ENCODE measurements around the gene ELF5. TPM values are rescaled to one million over a fixed set of nuclear protein-coding genes. Genes with fewer than 3 reads are reported as not detected.

Gene ELF5
- total and polyA plus RNA-seq, 2 of the 8 experiments (the other 6 are each of a cell fraction or from before 2014, with no cell fraction given), result not detected

- H3K36me3 ChIP-seq (ENCODE audit: control insufficient read depth in 2 of 4, insufficient read depth in 4 of 4, low read length in 3 of 4), result no peaks in the 10 kb centered on the region
- no peak overlapping the region for H3K27ac ChIP-seq (ENCODE audit: low read depth, low read length)
- no peaks in the 10 kb centered on the region for H4K20me1 ChIP-seq (replicated peaks in 1 of 2; ENCODE audit: control insufficient read depth in 1 of 2, insufficient read depth in 2 of 2, low read length in 2 of 2)
- H2AK5ac ChIP-seq (ENCODE audit: low read depth, low read length), result no peak overlapping the region
- no peak overlapping the region for H2BK120ac ChIP-seq (replicated peaks; ENCODE audit: low read depth, low read length)
- no peak overlapping the region for H2AFZ ChIP-seq (ENCODE audit: low read length)
- H3K9ac ChIP-seq (replicated peaks in 1 of 4; ENCODE audit: extremely low read depth in 1 of 4, low read depth in 3 of 4, low read length in 3 of 4), result no peak overlapping the region
- no peaks in the 10 kb centered on the region for H3K27me3 ChIP-seq (replicated peaks in 1 of 4; ENCODE audit: control insufficient read depth in 3 of 4, extremely low read depth in 1 of 4, insufficient read depth in 3 of 4, low read length in 3 of 4)
- no peak overlapping the region for H2BK20ac ChIP-seq (ENCODE audit: low read length)
- TF ChIP-seq CHD2 (IDR thresholded peaks at IDR 0.05; ENCODE audit: low read length) (no peak), CBX8 (IDR thresholded peaks at IDR 0.05; ENCODE audit: borderline replicate concordance, low read depth, low read length) (no peak), SP2 (IDR thresholded peaks at IDR 0.05; ENCODE audit: low read length) (no peak), SRF (IDR thresholded peaks at IDR 0.05; ENCODE audit: low read depth, low read length) (no peak), TEAD4 (IDR thresholded peaks at IDR 0.05; ENCODE audit: low read depth, low read length) (no peak), RAD21 (IDR thresholded peaks at IDR 0.05 in 1 of 2, conservative IDR thresholded peaks at IDR 0.05 in 1 of 2; ENCODE audit: low read depth in 2 of 2, low read length in 2 of 2) (no peak), EP300 (IDR thresholded peaks at IDR 0.05; ENCODE audit: borderline replicate concordance in 1 of 2, low read depth in 2 of 2, low read length in 2 of 2) (no peak), ATF2 (IDR thresholded peaks at IDR 0.05; ENCODE audit: low read length) (no peak), ASH2L (IDR thresholded peaks at IDR 0.05; ENCODE audit: low read length) (no peak), BCL11A (IDR thresholded peaks at IDR 0.05; ENCODE audit: low read depth in 2 of 2, low read length in 2 of 2) (no peak), BRCA1 (IDR thresholded peaks at IDR 0.05; ENCODE audit: low read depth, low read length) (no peak), RFX5 (IDR thresholded peaks at IDR 0.05; ENCODE audit: borderline replicate concordance, low read depth, low read length) (no peak), POU5F1 (IDR thresholded peaks at IDR 0.05; ENCODE audit: low read depth, low read length) (no peak), EGR1 (IDR thresholded peaks at IDR 0.05; ENCODE audit: borderline replicate concordance, low read depth, low read length) (no peak)
- no peak overlapping the region for H4K8ac ChIP-seq (ENCODE audit: extremely low read depth, insufficient read depth, low read length)
- no peaks in the 10 kb centered on the region for H3K23me2 ChIP-seq (ENCODE audit: low read depth, low read length)
- no peak for FAIRE-seq
- no peaks in the 10 kb centered on the region for H3K9me3 ChIP-seq (ENCODE audit: insufficient read depth in 2 of 2, low read depth in 1 of 2, low read length in 1 of 2)
- H4K91ac ChIP-seq (replicated peaks; ENCODE audit: insufficient read length, low read length), result no peak overlapping the region
- no peaks in the 10 kb centered on the region for H3K79me2 ChIP-seq (ENCODE audit: control insufficient read depth in 1 of 2, insufficient read depth in 2 of 2, low read length in 2 of 2)
- H4K5ac ChIP-seq (ENCODE audit: insufficient read length, low read depth, low read length), result no peak overlapping the region
- no peak overlapping the region for H3K4me3 ChIP-seq (ENCODE audit: extremely low read depth in 1 of 4, insufficient read depth in 2 of 4, low read depth in 3 of 4, low read length in 4 of 4)
- H3K4me2 ChIP-seq (ENCODE audit: insufficient read depth in 1 of 2, low read depth in 2 of 2, low read length in 2 of 2), result no peak overlapping the region
- H2BK5ac ChIP-seq (ENCODE audit: low read depth, low read length), result no peak overlapping the region
- no peak overlapping the region for H2BK15ac ChIP-seq (ENCODE audit: low read length)
- no peak overlapping the region for H2BK12ac ChIP-seq (ENCODE audit: low read depth, low read length)
- ChIA-PET POLR2A (ENCODE audit: partially characterized antibody) (no interaction called here), CTCF (ENCODE audit: partially characterized antibody) (interaction anchor here (0.6 to 5.5 kb wide), 4 partner anchors 9 to 631 kb away, joined by 3 to 72 read pairs (median 24); no protein-coding TSS in a partner anchor)
- no peak overlapping the region for H3K56ac ChIP-seq (replicated peaks; ENCODE audit: insufficient read length, low read depth, low read length)
- peaks cover 0 to 9% (median 5%) of the 10 kb centered on the region in 4 experiments; a peak in 4 of 7 replicates for H3K4me1 ChIP-seq (replicated peaks in 1 of 4; ENCODE audit: control insufficient read depth in 3 of 4, insufficient read depth in 4 of 4, low read length in 3 of 4)
- H3K18ac ChIP-seq (ENCODE audit: extremely low read depth, low read length), result no peak overlapping the region
- no peak for DNase-seq (ENCODE audit: low read depth in 1 of 2, low spot score in 2 of 2)
- H3K23ac ChIP-seq (ENCODE audit: insufficient read length), result no peak overlapping the region
- H3K4ac ChIP-seq (replicated peaks; ENCODE audit: insufficient read length, low read depth, low read length), result no peak overlapping the region
- H3K14ac ChIP-seq (ENCODE audit: insufficient read length), result no peak overlapping the region
- no peaks in the 10 kb centered on the region for H3K79me1 ChIP-seq (ENCODE audit: low read depth, low read length)
Observed at GRCh38 chr11:34510218-34510617, 3.4 kb downstream of the ELF5 start.

Data from H1 (cell line).